ENCODE results near the gene TSPAN18.

The TSPAN18 gene

DNA sequence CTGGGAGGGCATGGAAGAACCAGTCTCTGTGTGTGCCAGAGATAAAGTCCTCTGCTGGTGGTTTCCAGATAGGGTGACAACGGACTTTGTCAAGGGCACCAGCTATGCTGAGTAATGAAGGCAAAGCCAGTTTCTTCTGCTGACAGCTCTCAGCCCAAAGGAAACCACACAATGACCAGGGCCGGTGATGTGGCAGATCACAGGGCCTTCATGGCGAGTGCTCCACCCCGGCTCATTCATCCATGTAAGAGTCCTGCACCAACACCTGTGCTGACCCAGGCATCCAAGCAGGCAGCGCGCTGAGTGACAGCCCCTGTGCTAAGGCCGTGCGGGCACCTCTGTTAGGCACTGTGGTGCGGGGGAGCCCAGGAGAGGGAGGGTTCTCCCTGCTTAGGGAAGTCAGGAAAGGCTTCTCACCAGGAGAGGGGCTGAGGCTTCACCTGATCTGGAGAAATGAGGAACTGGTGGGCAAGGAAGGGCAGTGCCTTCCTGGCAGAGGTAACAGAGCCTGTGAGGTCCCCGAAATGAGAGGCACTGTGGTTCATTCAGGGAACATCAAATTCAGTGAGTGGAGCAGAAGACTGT is 190.1 kb downstream of the TSPAN18 start:
- Histone ChIP-seq H3K27ac (ENCODE audit: insufficient read depth, low read length, poor library complexity, severe bottlenecking) (no peak overlapping the region), H3K4me3 (ENCODE audit: insufficient read depth, low read depth, low read length, poor library complexity, severe bottlenecking) (no peak overlapping the region), H3K27me3 (replicated peaks; ENCODE audit: control insufficient read depth, insufficient read depth, low read length, poor library complexity, severe bottlenecking) (no peaks in the 10 kb centered on the region), H3K36me3 (ENCODE audit: control insufficient read depth, insufficient read depth, low read length) (peaks cover 54% of the 10 kb centered on the region), H3K9me3 (ENCODE audit: control insufficient read depth, low read length) (no peaks in the 10 kb centered on the region), H3K4me1 (ENCODE audit: control insufficient read depth, insufficient read depth, low read length, poor library complexity, severe bottlenecking) (no peaks in the 10 kb centered on the region)
- DNase-seq, result no peak

DNA sequence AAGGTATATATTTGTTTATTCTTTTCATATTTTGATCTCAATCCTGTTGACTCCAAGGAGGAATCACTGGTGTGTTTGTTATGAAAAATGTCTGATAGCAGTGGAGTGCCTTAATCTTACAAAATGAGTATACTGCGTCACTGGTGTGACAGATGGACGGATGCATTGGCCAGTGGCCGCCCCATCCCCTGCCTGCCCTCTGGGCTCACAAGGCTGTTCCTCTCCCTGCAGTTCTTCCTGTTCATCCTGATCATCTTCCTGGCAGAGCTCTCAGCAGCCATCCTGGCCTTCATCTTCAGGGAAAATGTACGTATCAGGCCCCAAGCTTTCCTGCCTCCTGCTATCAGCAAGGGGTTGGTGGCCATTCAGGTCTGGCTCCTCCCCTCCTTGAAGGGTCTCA is 191.0 kb downstream of the TSPAN18 start:
- no peak for DNase-seq
- Histone ChIP-seq H3K9me3 (ENCODE audit: control insufficient read depth, low read length) (no peaks in the 10 kb centered on the region), H3K36me3 (ENCODE audit: control insufficient read depth, insufficient read depth, low read length) (peaks cover 54% of the 10 kb centered on the region), H3K27ac (ENCODE audit: insufficient read depth, low read length, poor library complexity, severe bottlenecking) (no peak overlapping the region), H3K27me3 (replicated peaks; ENCODE audit: control insufficient read depth, insufficient read depth, low read length, poor library complexity, severe bottlenecking) (no peaks in the 10 kb centered on the region), H3K4me1 (ENCODE audit: control insufficient read depth, insufficient read depth, low read length, poor library complexity, severe bottlenecking) (no peaks in the 10 kb centered on the region), H3K4me3 (ENCODE audit: insufficient read depth, low read depth, low read length, poor library complexity, severe bottlenecking) (no peak overlapping the region)

DNA sequence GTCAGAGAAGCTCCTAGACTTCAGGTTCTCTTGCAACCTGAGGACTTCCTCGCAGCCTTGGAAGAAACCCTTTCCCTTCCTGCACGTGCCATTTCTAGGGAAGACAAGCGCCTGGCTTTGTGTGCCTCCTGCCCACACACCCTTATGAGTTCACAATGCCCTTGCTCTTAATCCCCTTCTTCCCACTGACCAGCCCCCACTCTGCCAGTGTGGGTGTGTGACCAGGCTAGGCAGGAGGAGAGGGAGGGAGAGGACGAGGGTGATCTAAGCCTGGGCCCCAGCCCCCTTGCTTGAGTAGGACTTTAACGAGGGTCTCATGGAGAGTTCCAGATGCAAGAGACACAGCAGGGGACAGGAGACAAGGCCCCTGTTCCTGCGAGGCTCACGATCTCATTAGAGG is 193.7 kb downstream of the TSPAN18 start:
- peaks cover 55% of the 10 kb centered on the region for H3K36me3 ChIP-seq (ENCODE audit: control insufficient read depth, insufficient read depth, low read length)
- H3K27ac ChIP-seq (ENCODE audit: insufficient read depth, low read length, poor library complexity, severe bottlenecking), result no peak overlapping the region
- H3K4me3 ChIP-seq (ENCODE audit: insufficient read depth, low read depth, low read length, poor library complexity, severe bottlenecking), result no peak overlapping the region
- H3K4me1 ChIP-seq (ENCODE audit: control insufficient read depth, insufficient read depth, low read length, poor library complexity, severe bottlenecking), result no peaks in the 10 kb centered on the region
- DNase-seq, result no peak
- no peaks in the 10 kb centered on the region for H3K27me3 ChIP-seq (replicated peaks; ENCODE audit: control insufficient read depth, insufficient read depth, low read length, poor library complexity, severe bottlenecking)
- no peaks in the 10 kb centered on the region for H3K9me3 ChIP-seq (ENCODE audit: control insufficient read depth, low read length)

DNA sequence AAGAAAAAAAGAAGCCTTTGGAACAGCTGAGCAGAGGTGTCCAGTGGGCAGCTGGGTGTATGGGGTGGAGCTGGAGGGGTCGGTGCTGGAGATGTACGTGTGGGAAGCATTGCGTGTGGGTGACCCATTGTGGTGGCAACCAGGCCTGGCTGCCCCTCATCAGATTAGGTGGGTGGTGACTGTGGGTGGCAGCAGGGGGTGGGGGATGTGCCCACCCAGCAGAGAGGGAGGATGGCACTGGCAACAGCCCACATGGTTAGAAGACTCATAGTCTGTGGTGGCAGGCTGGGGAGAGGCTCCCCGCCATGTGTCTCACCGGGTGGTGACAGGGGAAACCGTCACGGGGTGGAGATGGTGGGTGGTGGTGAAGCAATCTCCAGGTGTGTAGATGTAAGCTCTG is 196.4 kb downstream of the TSPAN18 start:
- Histone ChIP-seq H3K9me3 (ENCODE audit: control insufficient read depth, low read length) (no peaks in the 10 kb centered on the region), H3K4me3 (ENCODE audit: insufficient read depth, low read depth, low read length, poor library complexity, severe bottlenecking) (no peak overlapping the region), H3K4me1 (ENCODE audit: control insufficient read depth, insufficient read depth, low read length, poor library complexity, severe bottlenecking) (no peaks in the 10 kb centered on the region), H3K27me3 (replicated peaks; ENCODE audit: control insufficient read depth, insufficient read depth, low read length, poor library complexity, severe bottlenecking) (no peaks in the 10 kb centered on the region), H3K27ac (ENCODE audit: insufficient read depth, low read length, poor library complexity, severe bottlenecking) (no peak overlapping the region), H3K36me3 (ENCODE audit: control insufficient read depth, insufficient read depth, low read length) (peaks cover 44% of the 10 kb centered on the region)
- no peak for DNase-seq

DNA sequence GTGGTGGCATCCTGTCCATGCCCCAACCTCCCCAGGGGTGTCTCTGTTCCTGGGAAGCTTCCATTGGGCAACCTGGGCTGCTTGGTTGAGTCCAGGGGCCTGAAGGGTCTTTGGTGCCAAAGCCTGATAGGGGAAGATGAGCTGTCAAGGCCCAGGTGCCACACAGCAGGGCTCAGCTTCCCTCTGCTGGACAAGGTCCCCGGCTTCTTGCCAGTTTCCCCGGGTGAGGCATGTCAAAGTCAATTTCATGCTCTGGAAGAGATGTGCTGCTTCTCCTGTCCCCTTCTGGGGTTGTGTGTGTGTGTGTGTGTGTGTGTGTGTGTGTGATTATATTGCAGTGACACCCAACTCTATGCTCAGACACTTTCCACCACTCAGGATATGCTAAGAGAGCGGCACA is 197.0 kb downstream of the TSPAN18 start:
- DNase-seq, result no peak
- Histone ChIP-seq H3K9me3 (ENCODE audit: control insufficient read depth, low read length) (no peaks in the 10 kb centered on the region), H3K27me3 (replicated peaks; ENCODE audit: control insufficient read depth, insufficient read depth, low read length, poor library complexity, severe bottlenecking) (no peaks in the 10 kb centered on the region), H3K27ac (ENCODE audit: insufficient read depth, low read length, poor library complexity, severe bottlenecking) (no peak overlapping the region), H3K4me3 (ENCODE audit: insufficient read depth, low read depth, low read length, poor library complexity, severe bottlenecking) (no peak overlapping the region), H3K4me1 (ENCODE audit: control insufficient read depth, insufficient read depth, low read length, poor library complexity, severe bottlenecking) (no peaks in the 10 kb centered on the region), H3K36me3 (ENCODE audit: control insufficient read depth, insufficient read depth, low read length) (peaks cover 41% of the 10 kb centered on the region)

DNA sequence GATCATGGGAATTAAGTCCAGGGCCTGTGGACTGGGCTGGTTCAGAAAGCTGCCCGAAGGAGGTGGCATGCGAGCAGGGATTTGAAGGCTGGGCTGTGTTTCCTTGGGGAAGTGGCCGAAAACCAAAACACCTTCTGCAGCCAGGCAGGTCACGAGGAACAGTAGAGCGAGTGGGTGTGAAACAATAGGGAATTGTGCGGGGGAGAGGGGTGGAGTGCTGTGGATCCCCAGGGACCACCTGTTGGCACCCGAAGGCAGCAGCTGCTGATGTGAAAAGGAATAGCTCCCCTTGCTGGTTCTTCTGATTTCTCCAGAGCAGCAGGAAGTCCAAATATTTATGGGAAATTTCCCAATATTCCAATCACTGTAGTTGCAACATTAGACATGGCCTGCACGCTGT is 199.3 kb downstream of the TSPAN18 start:
- no peak overlapping the region for H3K4me3 ChIP-seq (ENCODE audit: insufficient read depth, low read depth, low read length, poor library complexity, severe bottlenecking)
- H3K9me3 ChIP-seq (ENCODE audit: control insufficient read depth, low read length), result no peaks in the 10 kb centered on the region
- no peaks in the 10 kb centered on the region for H3K4me1 ChIP-seq (ENCODE audit: control insufficient read depth, insufficient read depth, low read length, poor library complexity, severe bottlenecking)
- H3K36me3 ChIP-seq (ENCODE audit: control insufficient read depth, insufficient read depth, low read length), result peaks cover 33% of the 10 kb centered on the region
- H3K27ac ChIP-seq (ENCODE audit: insufficient read depth, low read length, poor library complexity, severe bottlenecking), result no peak overlapping the region
- DNase-seq, result no peak
- no peaks in the 10 kb centered on the region for H3K27me3 ChIP-seq (replicated peaks; ENCODE audit: control insufficient read depth, insufficient read depth, low read length, poor library complexity, severe bottlenecking)

DNA sequence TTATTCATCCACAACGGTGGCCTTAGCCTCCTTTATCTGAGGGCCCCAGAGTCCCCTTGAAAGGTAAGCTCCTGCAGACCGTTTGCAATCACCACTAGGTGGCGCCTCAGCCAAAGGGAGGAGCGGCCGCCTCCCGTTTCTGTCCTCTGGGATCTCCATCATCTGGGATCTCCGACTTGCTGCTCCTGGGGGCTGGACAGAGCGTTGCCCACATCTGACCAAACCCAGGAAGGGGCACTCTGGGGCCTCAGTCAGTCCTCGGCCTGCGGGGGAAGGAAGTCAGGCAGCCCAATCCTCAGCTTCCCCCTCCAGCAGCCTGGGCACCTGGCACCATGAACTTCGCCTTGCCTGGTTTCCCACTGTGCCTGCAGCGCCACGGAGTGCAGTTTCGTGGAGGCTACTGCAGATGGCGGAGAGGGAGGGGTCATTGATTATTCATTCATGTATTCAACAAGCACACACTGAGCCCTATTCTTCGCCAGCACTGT is 200.5 kb downstream of the TSPAN18 start:
- Histone ChIP-seq H3K27me3 (replicated peaks; ENCODE audit: control insufficient read depth, insufficient read depth, low read length, poor library complexity, severe bottlenecking) (no peaks in the 10 kb centered on the region), H3K4me3 (ENCODE audit: insufficient read depth, low read depth, low read length, poor library complexity, severe bottlenecking) (no peak overlapping the region), H3K9me3 (ENCODE audit: control insufficient read depth, low read length) (no peaks in the 10 kb centered on the region), H3K27ac (ENCODE audit: insufficient read depth, low read length, poor library complexity, severe bottlenecking) (no peak overlapping the region), H3K36me3 (ENCODE audit: control insufficient read depth, insufficient read depth, low read length) (peaks cover 26% of the 10 kb centered on the region), H3K4me1 (ENCODE audit: control insufficient read depth, insufficient read depth, low read length, poor library complexity, severe bottlenecking) (no peaks in the 10 kb centered on the region)
- peak; percentile 20 to 41 (median 21) for DNase-seq

DNA sequence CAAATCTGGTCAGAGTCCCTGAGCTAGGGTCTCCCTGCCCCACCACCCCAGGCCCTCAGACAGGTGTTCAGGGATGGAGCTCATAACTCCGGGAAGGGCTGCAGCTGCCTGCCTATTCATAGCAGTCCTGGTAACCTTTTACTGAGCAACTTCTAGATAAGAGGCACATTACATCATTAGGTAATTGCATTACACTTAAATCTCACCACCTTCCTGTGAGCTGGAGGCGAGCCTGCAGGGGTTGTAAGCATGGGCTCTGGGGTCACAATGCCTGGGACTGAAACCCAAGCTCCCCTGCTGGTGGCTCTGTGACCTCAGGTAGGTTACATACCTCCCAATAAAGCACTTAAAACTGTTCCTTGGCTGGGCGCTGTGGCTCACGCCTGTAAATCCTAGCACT is 201.4 kb downstream of the TSPAN18 start:
- DNase-seq, result no peak
- Histone ChIP-seq H3K4me1 (ENCODE audit: control insufficient read depth, insufficient read depth, low read length, poor library complexity, severe bottlenecking) (no peaks in the 10 kb centered on the region), H3K27ac (ENCODE audit: insufficient read depth, low read length, poor library complexity, severe bottlenecking) (no peak overlapping the region), H3K9me3 (ENCODE audit: control insufficient read depth, low read length) (no peaks in the 10 kb centered on the region), H3K4me3 (ENCODE audit: insufficient read depth, low read depth, low read length, poor library complexity, severe bottlenecking) (no peak overlapping the region), H3K36me3 (ENCODE audit: control insufficient read depth, insufficient read depth, low read length) (peaks cover 26% of the 10 kb centered on the region), H3K27me3 (replicated peaks; ENCODE audit: control insufficient read depth, insufficient read depth, low read length, poor library complexity, severe bottlenecking) (no peaks in the 10 kb centered on the region)

DNA sequence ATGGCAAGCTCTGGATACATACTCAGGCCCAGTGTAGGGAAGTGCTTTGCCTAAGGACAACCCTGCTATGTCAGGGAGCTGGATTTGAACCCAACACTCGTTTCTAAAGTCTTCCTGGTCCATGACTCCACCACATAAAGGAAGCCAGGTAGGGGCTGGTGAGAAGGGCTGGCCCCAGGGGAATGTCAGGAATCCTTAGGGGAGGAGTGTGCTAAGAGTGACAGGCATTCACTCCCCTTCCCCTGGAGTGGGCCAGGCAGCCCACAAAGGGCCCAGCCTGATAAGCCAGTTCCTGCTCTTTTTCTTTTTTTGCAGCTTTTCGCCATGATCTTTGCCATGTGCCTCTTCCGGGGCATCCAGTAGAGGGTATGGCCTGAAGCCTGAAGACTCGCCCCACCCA is 202.1 kb downstream of the TSPAN18 start:
- Histone ChIP-seq H3K9me3 (ENCODE audit: control insufficient read depth, low read length) (no peaks in the 10 kb centered on the region), H3K4me1 (ENCODE audit: control insufficient read depth, insufficient read depth, low read length, poor library complexity, severe bottlenecking) (no peaks in the 10 kb centered on the region), H3K36me3 (ENCODE audit: control insufficient read depth, insufficient read depth, low read length) (peaks cover 24% of the 10 kb centered on the region), H3K27ac (ENCODE audit: insufficient read depth, low read length, poor library complexity, severe bottlenecking) (no peak overlapping the region), H3K4me3 (ENCODE audit: insufficient read depth, low read depth, low read length, poor library complexity, severe bottlenecking) (no peak overlapping the region), H3K27me3 (replicated peaks; ENCODE audit: control insufficient read depth, insufficient read depth, low read length, poor library complexity, severe bottlenecking) (no peaks in the 10 kb centered on the region)
- DNase-seq, result no peak

DNA sequence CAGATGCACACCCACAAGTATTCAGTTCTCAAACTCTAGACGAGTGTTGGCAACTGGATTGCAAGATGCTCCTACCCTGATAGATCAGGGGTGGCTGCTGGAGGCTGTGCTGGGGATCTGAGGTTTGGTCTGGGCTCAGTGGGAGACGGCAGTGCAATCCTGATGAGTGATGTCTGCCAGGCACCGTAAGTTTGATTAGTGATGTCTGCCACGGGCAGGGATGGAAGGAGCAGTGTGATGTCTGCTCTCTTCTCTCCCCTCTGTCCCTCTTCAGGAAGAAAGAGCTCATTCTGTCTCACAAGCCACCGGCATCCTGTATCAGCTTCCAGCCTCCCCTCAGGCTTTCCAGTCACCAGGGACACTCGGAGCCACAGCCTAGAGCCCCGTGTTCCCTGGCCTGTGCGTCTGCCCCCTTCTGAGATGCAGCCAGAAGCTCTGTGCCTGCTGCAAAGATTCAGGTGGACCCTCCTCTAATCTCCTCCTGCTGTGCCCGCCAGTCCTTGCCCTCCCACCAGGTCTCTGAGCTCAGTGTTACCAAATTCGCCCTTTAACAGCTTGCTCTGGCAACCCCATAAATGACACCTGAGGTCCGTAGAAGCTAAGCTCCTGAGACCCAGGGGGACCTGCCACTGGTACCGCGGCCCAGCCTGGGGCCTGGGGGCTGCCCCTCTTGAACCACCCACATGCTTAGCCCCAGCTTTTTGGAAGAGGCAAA is 204.0 kb downstream of the TSPAN18 start:
- no peaks in the 10 kb centered on the region for H3K9me3 ChIP-seq (ENCODE audit: control insufficient read depth, low read length)
- H3K4me3 ChIP-seq (ENCODE audit: insufficient read depth, low read depth, low read length, poor library complexity, severe bottlenecking), result no peak overlapping the region
- H3K36me3 ChIP-seq (ENCODE audit: control insufficient read depth, insufficient read depth, low read length), result peaks cover 17% of the 10 kb centered on the region
- no peaks in the 10 kb centered on the region for H3K4me1 ChIP-seq (ENCODE audit: control insufficient read depth, insufficient read depth, low read length, poor library complexity, severe bottlenecking)
- H3K27ac ChIP-seq (ENCODE audit: insufficient read depth, low read length, poor library complexity, severe bottlenecking), result no peak overlapping the region
- DNase-seq, result no peak
- no peaks in the 10 kb centered on the region for H3K27me3 ChIP-seq (replicated peaks; ENCODE audit: control insufficient read depth, insufficient read depth, low read length, poor library complexity, severe bottlenecking)

Data from effector memory CD4-positive, alpha-beta T cell (primary cell).